Stimulated activated CD8-positive, alpha-beta memory T cell treated with anti-CD3 and anti-CD28 coated beads, Interleukin-4, amount 100 ng/mL, for 4 hours (primary cell): ENCODE data around the gene CAPZA3.
"Not testable (repeated sequence)": the region's sequence is repeated elsewhere in the genome, so short reads cannot be mapped to it uniquely, and the experiment has no call there.

Experiments
- DNase-seq, 2 donors: peaks; one replicate each; pipeline ENCODE4 v3.0.0-alpha.2; 2020; ENCODE audit warnings: low read depth in 2 of 2, low spot score in 1 of 2

CAPZA3 gene

GRCh38 chr12:18753481-18754123 lies 15.7 kb downstream of the CAPZA3 start:
- no peak for DNase-seq

GRCh38 chr12:18754124-18754707 lies 16.3 kb downstream of the CAPZA3 start:
- no peak for DNase-seq

- DNase-seq = no peak
Measured at GRCh38 chr12:18755341-18755740, 17.4 kb downstream of the CAPZA3 start.

GRCh38 chr12:18766479-18766878 lies 28.6 kb downstream of the CAPZA3 start:
- DNase-seq = not testable (repeated sequence)

GRCh38 chr12:18782827-18783226 lies 44.9 kb downstream of the CAPZA3 start:
- no peak for DNase-seq

GRCh38 chr12:18785465-18785864 lies 47.5 kb downstream of the CAPZA3 start:
- DNase-seq = not testable (repeated sequence)
